OCI-LY1 (cell line): ENCODE data around the gene CAPN2.

Source experiments
- H2AFZ ChIP-seq: fragments of 200-600 bp; sonication (generic), shearing (Covaris generic); 2 replicates; pipeline ENCODE4 v1.6.0; 2014; ENCODE audit warnings: antibody characterized with exemption, mild to moderate bottlenecking, low read length
- H3F3A ChIP-seq: fragments of 200-600 bp; sonication (generic), shearing (Covaris generic); 2 replicates; pipeline ENCODE4 v1.6.0; 2014; ENCODE audit warnings: mild to moderate bottlenecking, antibody characterized with exemption, low read length, moderate library complexity; ENCODE audit not compliant: insufficient read depth
- H3K27ac ChIP-seq: fragments of 200-600 bp; sonication (generic); 2 replicates; pipeline ENCODE4 v1.5.1; 2014; ENCODE audit warnings: low read length, mixed run types, mild to moderate bottlenecking, low read depth; ENCODE audit not compliant: poor library complexity, severe bottlenecking
- H3K27me3 ChIP-seq: fragments of 200-600 bp; sonication (generic); 2 replicates; pipeline ENCODE4 v1.6.0; 2014; ENCODE audit warnings: antibody characterized with exemption, mild to moderate bottlenecking, low read length, moderate library complexity; ENCODE audit not compliant: insufficient read depth
- H3K36me3 ChIP-seq: fragments of 200-600 bp; sonication (generic); 2 replicates; pipeline ENCODE4 v1.6.1; 2014; ENCODE audit warnings: mild to moderate bottlenecking, antibody characterized with exemption, low read length, moderate library complexity, mixed read lengths; ENCODE audit not compliant: insufficient read depth
- H3K4me1 ChIP-seq: fragments of 200-600 bp; sonication (generic); 2 replicates; pipeline ENCODE4 v1.5.1; 2014; ENCODE audit warnings: mild to moderate bottlenecking, low read length, moderate library complexity; ENCODE audit not compliant: insufficient read depth, severe bottlenecking
- H3K4me2 ChIP-seq: fragments of 200-600 bp; sonication (generic), shearing (Covaris generic); 2 replicates; pipeline ENCODE4 v1.6.1; 2014; ENCODE audit warnings: low read length
- H3K4me3 ChIP-seq: fragments of 200-600 bp; sonication (generic); 2 replicates; pipeline ENCODE4 v1.5.1; 2014; ENCODE audit warnings: low read length, low read depth, mild to moderate bottlenecking, mixed read lengths; ENCODE audit not compliant: poor library complexity, severe bottlenecking
- H3K79me2 ChIP-seq: fragments of 200-600 bp; shearing (Covaris generic); 2 replicates; pipeline ENCODE4 v1.6.1; 2016; ENCODE audit warnings: mixed run types, low read length, mixed read lengths; ENCODE audit not compliant: insufficient read depth
- H3K9ac ChIP-seq: fragments of 200-600 bp; sonication (generic), shearing (Covaris generic); 2 replicates; pipeline ENCODE4 v1.6.1; 2014; ENCODE audit warnings: mild to moderate bottlenecking, low read length, mixed read lengths
- H3K9me2 ChIP-seq: fragments of 200-600 bp; sonication (generic), shearing (Covaris generic); 2 replicates; pipeline ENCODE4 v1.6.1; 2014; ENCODE audit warnings: low read depth, mild to moderate bottlenecking, low read length, mixed read lengths
- H3K9me3 ChIP-seq: fragments of 200-600 bp; shearing (Covaris generic); 2 replicates; pipeline ENCODE4 v1.6.1; 2014; ENCODE audit warnings: low read length, mixed read lengths
- H4K20me1 ChIP-seq: fragments of 200-600 bp; sonication (generic), shearing (Covaris generic); 2 replicates; pipeline ENCODE4 v1.6.0; 2016; ENCODE audit warnings: mild to moderate bottlenecking, low read length; ENCODE audit not compliant: insufficient read depth
- EZH2 ChIP-seq: fragments of 200-600 bp; sonication (generic), shearing (Covaris generic); IDR thresholded peaks from 2 replicates; pipeline ENCODE4 v1.8.0; 2017; ENCODE audit warnings: borderline replicate concordance, mixed run types, mild to moderate bottlenecking, antibody characterized with exemption, low read length, moderate library complexity, mixed read lengths
- TF ChIP-seq, protein P1 (sequence below): fragments of 200-600 bp; sonication (generic), shearing (Covaris generic); IDR thresholded peaks from 2 replicates; pipeline ENCODE4 v1.5.1; 2017; ENCODE audit warnings: mild to moderate bottlenecking, antibody characterized with exemption, low read length, moderate library complexity, mixed read lengths

Gene CAPN2

DNA sequence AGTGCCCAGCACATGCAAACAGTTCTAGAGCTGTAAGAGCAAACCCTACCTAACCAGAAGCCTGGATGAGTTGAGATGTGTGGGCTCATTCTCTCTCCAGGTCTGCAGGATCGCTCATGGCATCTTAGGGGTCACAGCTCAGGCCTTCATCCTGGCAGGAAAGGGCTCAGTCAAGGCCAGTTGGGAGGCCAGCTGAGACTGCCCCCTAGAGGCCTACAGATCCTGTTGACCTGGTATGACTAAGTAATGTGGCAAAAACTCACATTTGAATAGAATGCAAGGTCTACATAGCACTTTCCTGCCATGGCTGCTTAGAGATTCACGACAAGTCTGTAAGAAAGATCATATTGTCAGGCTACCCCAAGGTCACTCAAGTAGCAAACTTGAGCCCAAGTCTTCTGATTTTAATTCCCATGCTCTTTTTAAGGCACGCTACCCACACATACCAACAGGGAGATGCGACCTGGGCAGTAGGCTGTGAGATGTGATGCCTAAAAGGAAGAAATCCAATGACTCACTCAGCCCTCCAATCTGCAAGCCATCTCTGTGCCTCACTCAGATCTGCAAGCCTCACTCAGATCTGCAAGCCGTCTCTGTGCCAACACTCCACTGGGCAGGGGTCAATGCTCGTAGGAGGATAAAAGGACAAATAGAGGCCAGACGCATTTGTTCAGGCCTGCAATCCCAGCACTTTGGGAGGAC, 41.7 kb upstream of the CAPN2 start:
- no peaks in the 10 kb centered on the region for H3K4me1 ChIP-seq
- no peaks in the 10 kb centered on the region for H3K9me2 ChIP-seq
- H2AFZ ChIP-seq = no peak overlapping the region
- no peaks in the 10 kb centered on the region for H3K36me3 ChIP-seq
- no peak overlapping the region for H3K4me3 ChIP-seq
- 0 out of 2 replicates have a peak, but pooled peaks cover 3% of the 10 kb centered on the region for H3K9me3 ChIP-seq
- H3F3A ChIP-seq = no peaks in the 10 kb centered on the region
- H4K20me1 ChIP-seq = no peaks in the 10 kb centered on the region
- no peaks in the 10 kb centered on the region for H3K27me3 ChIP-seq
- H3K79me2 ChIP-seq = no peaks in the 10 kb centered on the region
- no peak for TF ChIP-seq EZH2
- TF ChIP-seq, protein P1, sequence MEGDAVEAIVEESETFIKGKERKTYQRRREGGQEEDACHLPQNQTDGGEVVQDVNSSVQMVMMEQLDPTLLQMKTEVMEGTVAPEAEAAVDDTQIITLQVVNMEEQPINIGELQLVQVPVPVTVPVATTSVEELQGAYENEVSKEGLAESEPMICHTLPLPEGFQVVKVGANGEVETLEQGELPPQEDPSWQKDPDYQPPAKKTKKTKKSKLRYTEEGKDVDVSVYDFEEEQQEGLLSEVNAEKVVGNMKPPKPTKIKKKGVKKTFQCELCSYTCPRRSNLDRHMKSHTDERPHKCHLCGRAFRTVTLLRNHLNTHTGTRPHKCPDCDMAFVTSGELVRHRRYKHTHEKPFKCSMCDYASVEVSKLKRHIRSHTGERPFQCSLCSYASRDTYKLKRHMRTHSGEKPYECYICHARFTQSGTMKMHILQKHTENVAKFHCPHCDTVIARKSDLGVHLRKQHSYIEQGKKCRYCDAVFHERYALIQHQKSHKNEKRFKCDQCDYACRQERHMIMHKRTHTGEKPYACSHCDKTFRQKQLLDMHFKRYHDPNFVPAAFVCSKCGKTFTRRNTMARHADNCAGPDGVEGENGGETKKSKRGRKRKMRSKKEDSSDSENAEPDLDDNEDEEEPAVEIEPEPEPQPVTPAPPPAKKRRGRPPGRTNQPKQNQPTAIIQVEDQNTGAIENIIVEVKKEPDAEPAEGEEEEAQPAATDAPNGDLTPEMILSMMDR = peak; percentile 47
- H3K4me2 ChIP-seq = no peak overlapping the region
- no peak overlapping the region for H3K9ac ChIP-seq
- no peak overlapping the region for H3K27ac ChIP-seq

DNA sequence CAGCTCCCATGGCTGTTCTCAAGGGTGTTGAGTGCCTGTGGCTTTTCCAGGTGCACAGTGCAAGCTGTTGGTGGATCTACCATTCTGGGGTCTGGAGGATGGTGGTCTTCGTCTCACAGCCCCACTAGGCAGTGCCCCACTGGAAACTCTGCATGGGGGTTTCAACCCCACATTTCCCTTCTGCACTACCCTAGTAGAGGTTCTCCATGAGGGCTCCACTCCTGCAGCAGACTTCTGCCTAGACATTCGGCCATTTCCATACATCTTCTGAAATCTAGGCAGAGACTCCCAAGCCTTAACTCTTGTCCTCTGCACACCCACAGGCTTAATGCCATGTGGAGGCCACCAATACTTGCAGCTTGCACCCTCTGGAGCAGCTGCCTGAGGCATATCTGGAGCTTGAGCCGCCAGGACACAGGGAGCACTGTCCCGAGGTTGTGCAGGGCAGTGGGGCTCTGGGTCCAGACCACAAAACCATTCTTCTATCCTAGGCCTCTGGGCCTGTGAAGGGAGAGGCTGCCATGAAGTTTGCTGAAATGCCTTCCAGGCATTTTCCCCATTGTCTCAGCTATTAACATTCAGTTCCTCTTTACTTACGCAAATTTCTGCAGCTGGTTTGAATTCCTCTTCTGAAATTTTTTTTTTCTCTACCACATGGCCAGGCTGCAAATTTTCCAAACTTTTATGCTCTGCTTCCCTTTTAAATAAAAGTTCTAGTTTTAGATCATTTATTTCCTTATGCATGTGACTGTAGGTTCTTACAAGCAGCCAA, 38.0 kb upstream of the CAPN2 start:
- Histone ChIP-seq H3K4me3 (no peak overlapping the region), H2AFZ (no peak overlapping the region), H3K9me2 (no peaks in the 10 kb centered on the region), H3K9ac (no peak overlapping the region), H3K27me3 (no peaks in the 10 kb centered on the region), H3K4me1 (no peaks in the 10 kb centered on the region), H3K36me3 (no peaks in the 10 kb centered on the region), H3K27ac (no peak overlapping the region), H4K20me1 (no peaks in the 10 kb centered on the region), H3F3A (no peaks in the 10 kb centered on the region), H3K9me3 (0 out of 2 replicates have a peak, but pooled peaks cover 3% of the 10 kb centered on the region), H3K4me2 (no peak overlapping the region), H3K79me2 (no peaks in the 10 kb centered on the region)
- no peak for TF ChIP-seq EZH2

DNA sequence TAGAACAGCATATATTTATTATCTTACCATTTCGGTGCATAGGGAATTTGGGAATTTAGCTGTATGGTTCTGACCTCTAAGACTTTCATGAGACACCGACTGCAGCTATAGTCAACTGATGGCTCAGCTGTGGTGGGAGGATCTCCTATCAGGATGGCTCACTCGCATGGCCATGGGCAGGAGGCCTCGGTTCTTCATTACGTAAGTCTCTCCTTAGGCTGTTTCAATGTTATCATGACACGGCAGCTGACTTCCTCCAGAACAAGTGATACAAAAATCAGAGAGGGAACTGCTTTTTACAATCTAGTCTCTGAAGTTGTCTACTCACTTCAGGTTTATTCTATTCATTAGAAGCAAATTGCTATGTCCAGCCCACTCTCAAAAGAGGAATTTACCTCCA, 33.5 kb upstream of the CAPN2 start:
- H3K4me2 ChIP-seq = no peak overlapping the region
- H3K9ac ChIP-seq = no peak overlapping the region
- no peaks in the 10 kb centered on the region for H3K36me3 ChIP-seq
- no peaks in the 10 kb centered on the region for H3F3A ChIP-seq
- H4K20me1 ChIP-seq = no peaks in the 10 kb centered on the region
- H2AFZ ChIP-seq = no peak overlapping the region
- no peak overlapping the region for H3K4me3 ChIP-seq
- no peaks in the 10 kb centered on the region for H3K79me2 ChIP-seq
- H3K9me3 ChIP-seq = 0 out of 2 replicates have a peak, but pooled peaks cover 3% of the 10 kb centered on the region
- H3K27me3 ChIP-seq = no peaks in the 10 kb centered on the region
- no peak overlapping the region for H3K27ac ChIP-seq
- no peak for TF ChIP-seq EZH2
- TF ChIP-seq, protein P1 = no peak
- H3K4me1 ChIP-seq = no peaks in the 10 kb centered on the region
- no peaks in the 10 kb centered on the region for H3K9me2 ChIP-seq
